GM12878 (cell line): ENCODE measurements around the gene RPL18. TPM values are rescaled to one million over a fixed set of nuclear protein-coding genes. Genes with fewer than 3 reads are reported as not detected.

Experiments used
- BACH1 ChIP-seq: fragments of 450-650 bp; IDR thresholded peaks from 2 replicates; pipeline ENCODE4 v1.6.1; 2017; ENCODE audit warnings: mild to moderate bottlenecking, borderline replicate concordance
- BCL11A ChIP-seq: IDR thresholded peaks from 2 replicates; pipeline ENCODE4 v1.6.1; 2011; ENCODE audit warnings: low read depth, low read length
- CBFB ChIP-seq: IDR thresholded peaks from 2 replicates; pipeline ENCODE4 v1.6.1; 2016; ENCODE audit warnings: antibody characterized with exemption, low read depth
- CBX3 ChIP-seq: fragments of 200-600 bp; sonication (generic); IDR thresholded peaks from 2 replicates; pipeline ENCODE4 v1.6.1; 2016; ENCODE audit warnings: low read depth, borderline replicate concordance
- CREB1 ChIP-seq: IDR thresholded peaks from 2 replicates; pipeline ENCODE4 v1.6.1; 2012; ENCODE audit warnings: low read depth, mild to moderate bottlenecking, inconsistent platforms
- GATAD2B ChIP-seq: fragments of 450-650 bp; conservative IDR thresholded peaks from 2 replicates; pipeline ENCODE4 v1.6.1; 2017; ENCODE audit warnings: low read depth, mild to moderate bottlenecking, moderate library complexity
- HDAC2 ChIP-seq: fragments of 200-600 bp; sonication (generic); IDR thresholded peaks from 2 replicates; pipeline ENCODE4 v1.6.1; 2017
- IKZF2 ChIP-seq, 2 experiments: fragments of 450-650 bp; IDR thresholded peaks; 2 replicates each; pipeline ENCODE4 v1.6.1; 2017; ENCODE audit warnings: mild to moderate bottlenecking in 2 of 2, moderate library complexity in 2 of 2
- MEF2B ChIP-seq: fragments of 450-650 bp; IDR thresholded peaks from 2 replicates; pipeline ENCODE4 v1.6.1; 2018; ENCODE audit warnings: mild to moderate bottlenecking, moderate library complexity; ENCODE audit not compliant: partially characterized antibody, poor library complexity, severe bottlenecking
- NBN ChIP-seq: fragments of 450-650 bp; IDR thresholded peaks from 2 replicates; pipeline ENCODE4 v1.6.1; 2016
- NR2F1 ChIP-seq: fragments of 450-650 bp; conservative IDR thresholded peaks from 2 replicates; pipeline ENCODE4 v1.6.1; 2017; ENCODE audit warnings: mild to moderate bottlenecking
- PAX8 ChIP-seq: fragments of 450-650 bp; IDR thresholded peaks from 2 replicates; pipeline ENCODE4 v1.6.1; 2017; ENCODE audit warnings: mild to moderate bottlenecking, moderate library complexity
- PML ChIP-seq: IDR thresholded peaks from 2 replicates; pipeline ENCODE4 v1.6.1; 2012; ENCODE audit warnings: low read length, inconsistent platforms
- RAD51 ChIP-seq: fragments of 450-650 bp; IDR thresholded peaks from 2 replicates; pipeline ENCODE4 v1.6.1; 2016; ENCODE audit warnings: moderate library complexity, mild to moderate bottlenecking, inconsistent platforms
- RB1 ChIP-seq: fragments of 450-650 bp; formaldehyde crosslinking; IDR thresholded peaks from 2 replicates; pipeline ENCODE4 v1.6.1; 2017; ENCODE audit warnings: mild to moderate bottlenecking, borderline replicate concordance
- RFX5 ChIP-seq: IDR thresholded peaks from 2 replicates; pipeline ENCODE4 v1.6.1; 2011; ENCODE audit warnings: low read depth, low read length, improper control_type of control experiment
- SMC3 ChIP-seq: IDR thresholded peaks from 2 replicates; pipeline ENCODE4 v1.6.1; 2011; ENCODE audit warnings: low read length, improper control_type of control experiment, borderline replicate concordance
- TBL1XR1 ChIP-seq: IDR thresholded peaks from 2 replicates; pipeline ENCODE4 v1.6.1; 2012; ENCODE audit warnings: low read depth, low read length, improper control_type of control experiment
- TCF12 ChIP-seq: IDR thresholded peaks from 2 replicates; pipeline ENCODE4 v1.6.1; 2011; ENCODE audit warnings: low read depth, mild to moderate bottlenecking, low read length
- ZNF24 ChIP-seq: fragments of 450-650 bp; IDR thresholded peaks from 2 replicates; pipeline ENCODE4 v1.6.1; 2017; ENCODE audit warnings: antibody characterized with exemption, mild to moderate bottlenecking
- polyA plus RNA-seq, 11 experiments: library from polyadenylated mRNA; depleted of rRNA in 4 of 11; unstranded in 6 of 11; stranded (reverse) in 5 of 11; fragments of >200 nt; fragmentation: Nextera tagmentation in 4 of 11; fragmentation: Illumina TruSeq in 1 of 11; extraction: Ambion mirVana in 4 of 11; extraction: Trizol in 1 of 11; gene quantifications; 1 replicate in 1 of 11; 2 replicates in 10 of 11; pipeline versions ENCODE4 v1.2.1 to v1.2.3, GENCODE V29; 2011 to 2016; ENCODE audit warnings: inconsistent platforms in 2 of 11, missing spikeins in 2 of 11, low read depth in 1 of 11
- total RNA-seq, 4 experiments: library from RNA; depleted of rRNA in 3 of 4; stranded (reverse); fragments of >200 nt in 3 of 4; fragmentation: Illumina TruSeq in 1 of 4; extraction: Trizol in 1 of 4; gene quantifications; 2 replicates each; pipeline versions ENCODE4 v1.2.1 to v1.2.3, GENCODE V29; 2013 to 2021
- TF ChIP-seq, protein P1 (sequence below): IDR thresholded peaks from 2 replicates; pipeline ENCODE4 v1.6.1; 2012; ENCODE audit warnings: low read length, inconsistent platforms
- TF ChIP-seq, protein P2 (sequence below): fragments of 450-650 bp; IDR thresholded peaks from 2 replicates; pipeline ENCODE4 v1.6.1; 2017; ENCODE audit warnings: mild to moderate bottlenecking
- TF ChIP-seq, protein P3 (sequence below): fragments of 450-650 bp; IDR thresholded peaks from 2 replicates; pipeline ENCODE4 v1.6.1; 2017; ENCODE audit warnings: mild to moderate bottlenecking, moderate library complexity
- TF ChIP-seq, protein P4 (sequence below): IDR thresholded peaks from 2 replicates; pipeline ENCODE4 v1.6.1; 2011; ENCODE audit warnings: borderline replicate concordance, low read depth, mild to moderate bottlenecking, moderate library complexity, low read length; ENCODE audit not compliant: insufficient read depth, poor library complexity, severe bottlenecking

RPL18 gene
- total and polyA plus RNA-seq, 10 of the 15 experiments (the other 5 are each of a cell fraction or from before 2014, with no cell fraction given), result 393 to 4,267 (median 2,019) TPM

DNA sequence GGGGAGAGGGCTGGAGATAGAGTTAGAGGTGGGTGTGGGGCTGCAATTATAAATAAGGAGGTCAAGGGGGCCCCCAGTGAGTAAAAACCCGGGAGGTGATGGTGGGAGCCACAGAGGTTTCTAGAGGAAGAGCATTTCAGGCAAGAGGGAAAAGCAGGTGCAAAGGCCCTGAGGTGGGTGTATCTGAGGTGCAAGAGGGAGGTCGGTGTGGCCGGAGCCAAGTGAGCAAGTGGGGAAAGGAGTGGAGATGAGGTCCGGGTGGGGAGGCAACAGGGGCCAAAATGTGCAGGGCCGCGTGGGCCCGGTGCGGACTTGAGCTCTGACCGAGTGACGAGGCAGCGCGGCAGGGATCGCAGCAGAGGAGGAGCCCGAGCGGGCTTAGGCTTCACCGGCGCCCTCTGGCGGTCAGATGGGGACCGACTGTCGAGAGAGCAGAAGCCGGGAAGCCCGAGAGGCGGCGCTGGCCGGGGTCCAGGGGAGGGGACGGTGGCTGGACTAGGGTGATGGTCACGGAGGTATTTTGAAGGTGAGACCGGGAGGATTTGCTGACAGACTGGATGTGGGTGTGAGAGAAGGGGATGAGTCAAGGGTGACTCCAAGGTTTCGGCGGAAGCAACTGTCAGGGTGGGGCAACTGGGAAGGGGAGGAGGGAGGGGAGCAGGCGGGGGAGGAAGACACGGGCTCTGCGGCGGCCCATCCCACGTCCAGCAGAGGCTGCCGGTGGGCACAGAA, 30.1 kb downstream of the RPL18 start (continued):
- TF ChIP-seq, protein P1, sequence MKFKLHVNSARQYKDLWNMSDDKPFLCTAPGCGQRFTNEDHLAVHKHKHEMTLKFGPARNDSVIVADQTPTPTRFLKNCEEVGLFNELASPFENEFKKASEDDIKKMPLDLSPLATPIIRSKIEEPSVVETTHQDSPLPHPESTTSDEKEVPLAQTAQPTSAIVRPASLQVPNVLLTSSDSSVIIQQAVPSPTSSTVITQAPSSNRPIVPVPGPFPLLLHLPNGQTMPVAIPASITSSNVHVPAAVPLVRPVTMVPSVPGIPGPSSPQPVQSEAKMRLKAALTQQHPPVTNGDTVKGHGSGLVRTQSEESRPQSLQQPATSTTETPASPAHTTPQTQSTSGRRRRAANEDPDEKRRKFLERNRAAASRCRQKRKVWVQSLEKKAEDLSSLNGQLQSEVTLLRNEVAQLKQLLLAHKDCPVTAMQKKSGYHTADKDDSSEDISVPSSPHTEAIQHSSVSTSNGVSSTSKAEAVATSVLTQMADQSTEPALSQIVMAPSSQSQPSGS, result no peak
- TF ChIP-seq RFX5 (no peak), ZNF24 (no peak), BCL11A (0 out of 2 replicates have a peak, but pooled peaks have one; percentile 3), NBN (peak; percentile 75), TCF12 (0 out of 2 replicates have a peak, but pooled peaks have one; percentile 9), IKZF2 (IDR thresholded peaks at IDR 0.05) (0 out of 4 replicates have a peak, but pooled peaks of 1 of the 2 experiments have one; percentile 29), RAD51 (no peak), PML (no peak), PAX8 (no peak), NR2F1 (no peak), CBFB (no peak), CREB1 (peak; percentile 44; the same call in 1 of the 2 replicates), GATAD2B (peak; percentile 39; the same call in 1 of the 2 replicates), MEF2B (no peak), CBX3 (no peak), HDAC2 (0 out of 2 replicates have a peak, but pooled peaks have one; percentile 77), SMC3 (peak; percentile 60), BACH1 (no peak), RB1 (0 out of 2 replicates have a peak, but pooled peaks have one; percentile 55), TBL1XR1 (no peak)
- TF ChIP-seq, protein P2, sequence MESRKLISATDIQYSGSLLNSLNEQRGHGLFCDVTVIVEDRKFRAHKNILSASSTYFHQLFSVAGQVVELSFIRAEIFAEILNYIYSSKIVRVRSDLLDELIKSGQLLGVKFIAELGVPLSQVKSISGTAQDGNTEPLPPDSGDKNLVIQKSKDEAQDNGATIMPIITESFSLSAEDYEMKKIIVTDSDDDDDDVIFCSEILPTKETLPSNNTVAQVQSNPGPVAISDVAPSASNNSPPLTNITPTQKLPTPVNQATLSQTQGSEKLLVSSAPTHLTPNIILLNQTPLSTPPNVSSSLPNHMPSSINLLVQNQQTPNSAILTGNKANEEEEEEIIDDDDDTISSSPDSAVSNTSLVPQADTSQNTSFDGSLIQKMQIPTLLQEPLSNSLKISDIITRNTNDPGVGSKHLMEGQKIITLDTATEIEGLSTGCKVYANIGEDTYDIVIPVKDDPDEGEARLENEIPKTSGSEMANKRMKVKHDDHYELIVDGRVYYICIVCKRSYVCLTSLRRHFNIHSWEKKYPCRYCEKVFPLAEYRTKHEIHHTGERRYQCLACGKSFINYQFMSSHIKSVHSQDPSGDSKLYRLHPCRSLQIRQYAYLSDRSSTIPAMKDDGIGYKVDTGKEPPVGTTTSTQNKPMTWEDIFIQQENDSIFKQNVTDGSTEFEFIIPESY, result peak; percentile 15; the same call in 1 of the 2 replicates
- TF ChIP-seq, protein P3, sequence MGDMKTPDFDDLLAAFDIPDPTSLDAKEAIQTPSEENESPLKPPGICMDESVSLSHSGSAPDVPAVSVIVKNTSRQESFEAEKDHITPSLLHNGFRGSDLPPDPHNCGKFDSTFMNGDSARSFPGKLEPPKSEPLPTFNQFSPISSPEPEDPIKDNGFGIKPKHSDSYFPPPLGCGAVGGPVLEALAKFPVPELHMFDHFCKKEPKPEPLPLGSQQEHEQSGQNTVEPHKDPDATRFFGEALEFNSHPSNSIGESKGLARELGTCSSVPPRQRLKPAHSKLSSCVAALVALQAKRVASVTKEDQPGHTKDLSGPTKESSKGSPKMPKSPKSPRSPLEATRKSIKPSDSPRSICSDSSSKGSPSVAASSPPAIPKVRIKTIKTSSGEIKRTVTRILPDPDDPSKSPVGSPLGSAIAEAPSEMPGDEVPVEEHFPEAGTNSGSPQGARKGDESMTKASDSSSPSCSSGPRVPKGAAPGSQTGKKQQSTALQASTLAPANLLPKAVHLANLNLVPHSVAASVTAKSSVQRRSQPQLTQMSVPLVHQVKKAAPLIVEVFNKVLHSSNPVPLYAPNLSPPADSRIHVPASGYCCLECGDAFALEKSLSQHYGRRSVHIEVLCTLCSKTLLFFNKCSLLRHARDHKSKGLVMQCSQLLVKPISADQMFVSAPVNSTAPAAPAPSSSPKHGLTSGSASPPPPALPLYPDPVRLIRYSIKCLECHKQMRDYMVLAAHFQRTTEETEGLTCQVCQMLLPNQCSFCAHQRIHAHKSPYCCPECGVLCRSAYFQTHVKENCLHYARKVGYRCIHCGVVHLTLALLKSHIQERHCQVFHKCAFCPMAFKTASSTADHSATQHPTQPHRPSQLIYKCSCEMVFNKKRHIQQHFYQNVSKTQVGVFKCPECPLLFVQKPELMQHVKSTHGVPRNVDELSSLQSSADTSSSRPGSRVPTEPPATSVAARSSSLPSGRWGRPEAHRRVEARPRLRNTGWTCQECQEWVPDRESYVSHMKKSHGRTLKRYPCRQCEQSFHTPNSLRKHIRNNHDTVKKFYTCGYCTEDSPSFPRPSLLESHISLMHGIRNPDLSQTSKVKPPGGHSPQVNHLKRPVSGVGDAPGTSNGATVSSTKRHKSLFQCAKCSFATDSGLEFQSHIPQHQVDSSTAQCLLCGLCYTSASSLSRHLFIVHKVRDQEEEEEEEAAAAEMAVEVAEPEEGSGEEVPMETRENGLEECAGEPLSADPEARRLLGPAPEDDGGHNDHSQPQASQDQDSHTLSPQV, result no peak
- TF ChIP-seq, protein P4, sequence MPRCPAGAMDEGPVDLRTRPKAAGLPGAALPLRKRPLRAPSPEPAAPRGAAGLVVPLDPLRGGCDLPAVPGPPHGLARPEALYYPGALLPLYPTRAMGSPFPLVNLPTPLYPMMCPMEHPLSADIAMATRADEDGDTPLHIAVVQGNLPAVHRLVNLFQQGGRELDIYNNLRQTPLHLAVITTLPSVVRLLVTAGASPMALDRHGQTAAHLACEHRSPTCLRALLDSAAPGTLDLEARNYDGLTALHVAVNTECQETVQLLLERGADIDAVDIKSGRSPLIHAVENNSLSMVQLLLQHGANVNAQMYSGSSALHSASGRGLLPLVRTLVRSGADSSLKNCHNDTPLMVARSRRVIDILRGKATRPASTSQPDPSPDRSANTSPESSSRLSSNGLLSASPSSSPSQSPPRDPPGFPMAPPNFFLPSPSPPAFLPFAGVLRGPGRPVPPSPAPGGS, result no peak
